CD4-positive, alpha-beta memory T cell (primary cell): ENCODE measurements around the gene SUCNR1. TPM values are rescaled to one million over a fixed set of nuclear protein-coding genes. Genes with fewer than 3 reads are reported as not detected.
A peak's percentile ranks its signal among the peaks of the same experiment; 100 is the strongest.
"Not testable (repeated sequence)": the region's sequence is repeated elsewhere in the genome, so short reads cannot be mapped to it uniquely, and the experiment has no call there.

Experiments used
- CTCF ChIA-PET: fragments of 350-600 bp; sonication (Branson Sonifier 250); formaldehyde crosslinking; loops from one replicate; lab custom pipeline; 2021; ENCODE audit warnings: inconsistent platforms; ENCODE audit not compliant: partially characterized antibody; lab: Charles Lee
- POLR2A ChIA-PET: fragments of 350-600 bp; sonication (Branson Sonifier 250); formaldehyde crosslinking; loops from one replicate; lab custom pipeline; 2021; ENCODE audit not compliant: partially characterized antibody; lab: Charles Lee
- DNase-seq, 5 donors: peaks; one replicate each; pipeline versions ENCODE4 v3.0.0 to v3.0.0-alpha.2; 2020 to 2022; ENCODE audit warnings: mixed read lengths in 1 of 5
- H3K27ac ChIP-seq: one replicate; pipeline ENCODE4 v1.7.0; 2013; ENCODE audit warnings: low read depth, low read length
- H3K27me3 ChIP-seq: 2 replicates; pipeline ENCODE4 v1.7.0; 2013; ENCODE audit warnings: mild to moderate bottlenecking, low read length, moderate library complexity; ENCODE audit not compliant: insufficient read depth
- H3K36me3 ChIP-seq: 2 replicates; pipeline ENCODE4 v1.7.0; 2013; ENCODE audit warnings: mild to moderate bottlenecking, low read length, moderate library complexity; ENCODE audit not compliant: insufficient read depth
- H3K4me1 ChIP-seq: 2 replicates; pipeline ENCODE4 v1.7.0; 2013; ENCODE audit warnings: mild to moderate bottlenecking, low read length, moderate library complexity; ENCODE audit not compliant: insufficient read depth
- H3K4me3 ChIP-seq, 2 donors: one replicate each; pipeline ENCODE4 v1.7.0; 2013; ENCODE audit warnings: low read length in 2 of 2, mild to moderate bottlenecking in 1 of 2
- H3K9me3 ChIP-seq, 2 donors: one replicate each; pipeline ENCODE4 v1.7.0; 2013; ENCODE audit warnings: low read length in 2 of 2, control low read depth in 1 of 2; ENCODE audit not compliant: control insufficient read depth in 1 of 2
- H3K27ac Mint-ChIP-seq, 7 donors: one replicate each; pipeline ENCODE4 v1.8.0; 2020 to 2021; ENCODE audit warnings: mixed read lengths in 7 of 7, mild to moderate bottlenecking in 6 of 7, inconsistent platforms in 3 of 7, moderate library complexity in 3 of 7
- H3K27me3 Mint-ChIP-seq, 2 donors: one replicate each; pipeline ENCODE4 v1.8.0; 2020 to 2021; ENCODE audit warnings: mixed read lengths in 2 of 2
- H3K36me3 Mint-ChIP-seq, 2 donors: one replicate each; pipeline ENCODE4 v1.8.0; 2020 to 2021; ENCODE audit warnings: mixed read lengths in 2 of 2, inconsistent platforms in 1 of 2, mild to moderate bottlenecking in 1 of 2
- H3K4me1 Mint-ChIP-seq, 4 donors: one replicate each; pipeline ENCODE4 v1.8.0; 2020 to 2021; ENCODE audit warnings: mixed read lengths in 4 of 4, mild to moderate bottlenecking in 1 of 4
- H3K4me3 Mint-ChIP-seq, 8 donors: one replicate each; pipeline ENCODE4 v1.8.0; 2020 to 2021; ENCODE audit warnings: mixed read lengths in 8 of 8, mild to moderate bottlenecking in 7 of 8, moderate library complexity in 6 of 8, inconsistent platforms in 3 of 8
- H3K9me3 Mint-ChIP-seq, 8 donors: one replicate each; pipeline ENCODE4 v1.8.0; 2020 to 2021; ENCODE audit warnings: mixed read lengths in 8 of 8, mild to moderate bottlenecking in 5 of 8, inconsistent platforms in 3 of 8, moderate library complexity in 1 of 8
- intact Hi-C: fragments of 100-400 bp; cut with micrococcal nuclease; formaldehyde crosslinking; loops from one replicate; pipeline ENCODE4 v1.15.1; 2023
- polyA plus RNA-seq, 2 donors: library from polyadenylated mRNA; unstranded; fragments of 300-500 nt; fragmentation: Illumina TruSeq; gene quantifications; one replicate each; pipeline ENCODE4 v1.2.3, GENCODE V29; 2021
- total RNA-seq, 2 experiments: library from RNA; stranded (reverse); gene quantifications; one replicate each; pipeline ENCODE4 v1.2.3, GENCODE V29; 2021

Gene SUCNR1
- total and polyA plus RNA-seq, 4 experiments from 2014 or later, result 0.14 to 0.15 TPM; not detected in 2

DNA sequence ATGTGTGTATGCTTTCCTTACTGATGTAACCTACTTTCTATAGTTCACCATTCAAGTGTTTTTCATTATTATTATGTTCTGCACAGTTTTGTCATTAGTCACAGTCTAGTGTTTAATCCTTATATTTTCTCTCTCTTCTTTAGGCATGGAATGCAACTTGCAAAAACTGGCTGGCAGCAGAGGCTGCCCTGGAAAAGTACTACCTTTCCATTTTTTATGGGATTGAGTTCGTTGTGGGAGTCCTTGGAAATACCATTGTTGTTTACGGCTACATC, 6.9 kb downstream of the SUCNR1 start:
- POLR2A ChIA-PET, result no interaction called here
- intact Hi-C loops, result no loop called here
- CTCF ChIA-PET, result no interaction called here
- Mint-ChIP-seq H3K9me3 (peaks cover 0 to 2% (median 0%) of the 10 kb centered on the region in 8 donors), H3K36me3 (no peaks in the 10 kb centered on the region), H3K4me3 (no peak overlapping the region), H3K27ac (no peak overlapping the region), H3K4me1 (peaks cover 0 to 10% (median 5%) of the 10 kb centered on the region in 4 donors), H3K27me3 (peaks cover 5 to 10% of the 10 kb centered on the region in 2 donors)
- Histone ChIP-seq H3K4me3 (no peak overlapping the region), H3K36me3 (no peaks in the 10 kb centered on the region), H3K9me3 (no peaks in the 10 kb centered on the region), H3K27ac (no peak overlapping the region), H3K27me3 (peaks cover 6% of the 10 kb centered on the region), H3K4me1 (no peaks in the 10 kb centered on the region)
- DNase-seq, result no peak

DNA sequence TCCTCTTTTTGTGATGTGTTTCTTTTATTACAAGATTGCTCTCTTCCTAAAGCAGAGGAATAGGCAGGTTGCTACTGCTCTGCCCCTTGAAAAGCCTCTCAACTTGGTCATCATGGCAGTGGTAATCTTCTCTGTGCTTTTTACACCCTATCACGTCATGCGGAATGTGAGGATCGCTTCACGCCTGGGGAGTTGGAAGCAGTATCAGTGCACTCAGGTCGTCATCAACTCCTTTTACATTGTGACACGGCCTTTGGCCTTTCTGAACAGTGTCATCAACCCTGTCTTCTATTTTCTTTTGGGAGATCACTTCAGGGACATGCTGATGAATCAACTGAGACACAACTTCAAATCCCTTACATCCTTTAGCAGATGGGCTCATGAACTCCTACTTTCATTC, 7.7 kb downstream of the SUCNR1 start:
- ChIA-PET CTCF (no interaction called here), POLR2A (no interaction called here)
- no peak overlapping the region for H3K27ac ChIP-seq
- DNase-seq, result no peak
- Mint-ChIP-seq H3K9me3 (peaks cover 0 to 2% (median 0%) of the 10 kb centered on the region in 8 donors), H3K4me1 (peaks cover 0 to 9% (median 5%) of the 10 kb centered on the region in 4 donors), H3K36me3 (no peaks in the 10 kb centered on the region), H3K4me3 (no peak overlapping the region), H3K27me3 (peaks cover 0 to 12% of the 10 kb centered on the region in 2 donors), H3K27ac (no peak overlapping the region)
- no peaks in the 10 kb centered on the region for H3K9me3 ChIP-seq
- no peak overlapping the region for H3K4me3 ChIP-seq
- peaks cover 6% of the 10 kb centered on the region for H3K27me3 ChIP-seq
- H3K4me1 ChIP-seq, result no peaks in the 10 kb centered on the region
- no peaks in the 10 kb centered on the region for H3K36me3 ChIP-seq
- intact Hi-C loops, result no loop called here

DNA sequence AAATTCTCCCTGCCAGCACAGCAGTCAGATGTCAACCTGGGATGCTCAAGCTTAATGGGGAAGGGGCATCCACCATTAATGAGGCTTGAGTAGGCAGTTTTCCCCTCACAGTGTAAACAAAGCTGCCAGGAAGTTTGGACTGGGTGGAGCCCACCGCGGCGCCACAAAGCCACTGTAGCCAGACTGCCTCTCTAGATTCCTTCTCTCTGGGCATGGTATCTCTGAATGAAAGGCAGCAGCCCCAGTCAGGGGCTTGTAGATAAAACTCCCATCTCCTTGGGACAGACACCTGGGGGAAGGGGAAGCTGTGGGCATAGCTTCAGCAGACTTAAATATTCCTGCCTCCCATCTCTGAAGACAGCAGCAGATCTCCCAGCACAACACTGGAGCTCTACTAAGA, 12.0 kb downstream of the SUCNR1 start:
- H3K27ac ChIP-seq, CTCF ChIA-PET, H3K27me3 ChIP-seq, H3K36me3 Mint-ChIP-seq, POLR2A ChIA-PET, H3K4me1 ChIP-seq, H3K36me3 ChIP-seq, DNase-seq, H3K27ac Mint-ChIP-seq, H3K4me3 Mint-ChIP-seq, H3K9me3 Mint-ChIP-seq, H3K27me3 Mint-ChIP-seq, H3K9me3 ChIP-seq, H3K4me3 ChIP-seq, intact Hi-C loops: not testable (repeated sequence)
- H3K4me1 Mint-ChIP-seq, result peaks cover 1 to 13% (median 3%) of the 10 kb centered on the region in 4 donors

DNA sequence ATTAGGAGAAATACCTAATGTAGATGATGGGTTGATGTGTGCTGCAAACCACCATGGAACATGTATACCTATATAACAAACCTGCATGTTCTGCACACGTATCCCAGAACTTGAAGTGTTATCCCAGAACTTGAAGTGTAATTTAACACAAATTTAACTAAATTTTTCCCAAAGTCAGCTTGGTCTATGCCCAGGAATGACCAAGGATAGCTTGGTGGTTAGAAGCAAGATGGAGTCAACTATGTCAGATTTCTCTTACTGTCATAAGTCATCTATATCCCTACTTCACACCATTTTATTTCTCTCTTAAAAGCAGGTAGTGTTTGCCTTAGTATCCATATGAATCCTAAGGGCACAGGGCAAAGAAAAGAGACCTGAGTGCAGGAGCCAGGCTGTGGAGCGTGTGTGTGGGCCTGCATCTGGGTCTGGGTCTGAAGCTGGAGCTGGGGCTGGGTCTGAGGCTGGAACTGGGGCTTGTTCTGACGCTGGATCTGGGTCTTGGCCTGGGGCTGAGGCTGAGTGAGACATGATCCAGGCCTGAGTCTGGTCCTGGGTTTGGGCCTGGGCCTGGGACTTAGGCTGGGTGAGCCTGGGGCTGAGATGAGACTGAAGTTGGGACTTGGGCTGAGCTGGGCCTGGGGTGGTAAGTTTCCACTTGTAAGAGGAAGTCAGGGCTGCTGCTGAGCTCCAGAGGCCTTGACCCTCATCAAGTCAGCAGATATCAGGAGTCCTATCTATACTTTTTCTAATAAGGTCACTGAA, 14.2 kb downstream of the SUCNR1 start:
- intact Hi-C loops, H3K36me3 Mint-ChIP-seq, POLR2A ChIA-PET, H3K27ac Mint-ChIP-seq, H3K4me1 ChIP-seq, H3K9me3 ChIP-seq, DNase-seq, H3K4me3 Mint-ChIP-seq, CTCF ChIA-PET, H3K27ac ChIP-seq, H3K27me3 Mint-ChIP-seq, H3K4me3 ChIP-seq, H3K9me3 Mint-ChIP-seq, H3K36me3 ChIP-seq, H3K27me3 ChIP-seq: not testable (repeated sequence)
- peaks cover 4 to 20% (median 11%) of the 10 kb centered on the region in 4 donors for H3K4me1 Mint-ChIP-seq

DNA sequence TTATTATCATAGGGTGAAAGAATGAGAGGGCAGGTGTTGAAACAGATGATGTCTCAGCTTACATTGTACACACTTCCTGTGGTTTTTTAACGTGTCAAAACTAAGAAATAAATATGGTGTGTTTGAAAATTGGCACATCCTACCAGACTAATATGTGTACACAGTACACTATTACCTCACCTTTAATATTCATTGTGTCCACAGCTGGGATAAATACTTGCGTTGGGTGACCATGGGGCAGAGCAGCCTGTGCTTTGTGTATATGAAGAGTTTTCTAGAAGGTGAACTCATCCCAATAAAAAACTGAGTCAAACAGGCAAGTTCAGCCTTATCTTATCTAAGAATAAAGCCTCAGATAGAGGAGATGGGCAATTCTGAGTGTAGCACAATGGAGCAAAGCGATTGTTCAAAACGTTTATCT, 17.3 kb downstream of the SUCNR1 start:
- ChIA-PET POLR2A (no interaction called here), CTCF (no interaction called here)
- peaks cover 10% of the 10 kb centered on the region for H3K4me1 ChIP-seq
- no peaks in the 10 kb centered on the region for H3K9me3 ChIP-seq
- Mint-ChIP-seq H3K27me3 (no peaks in the 10 kb centered on the region), H3K27ac (no peak overlapping the region), H3K9me3 (peaks cover 0 to 4% (median 0%) of the 10 kb centered on the region in 8 donors), H3K4me1 (peaks cover 9 to 25% (median 19%) of the 10 kb centered on the region in 4 donors), H3K36me3 (no peaks in the 10 kb centered on the region), H3K4me3 (peak overlapping the region in 1 of 8 donors; percentile 23)
- H3K27me3 ChIP-seq, result no peaks in the 10 kb centered on the region
- H3K36me3 ChIP-seq, result no peaks in the 10 kb centered on the region
- no peak overlapping the region for H3K27ac ChIP-seq
- no peak for DNase-seq
- intact Hi-C loops, result no loop called here
- no peak overlapping the region for H3K4me3 ChIP-seq

DNA sequence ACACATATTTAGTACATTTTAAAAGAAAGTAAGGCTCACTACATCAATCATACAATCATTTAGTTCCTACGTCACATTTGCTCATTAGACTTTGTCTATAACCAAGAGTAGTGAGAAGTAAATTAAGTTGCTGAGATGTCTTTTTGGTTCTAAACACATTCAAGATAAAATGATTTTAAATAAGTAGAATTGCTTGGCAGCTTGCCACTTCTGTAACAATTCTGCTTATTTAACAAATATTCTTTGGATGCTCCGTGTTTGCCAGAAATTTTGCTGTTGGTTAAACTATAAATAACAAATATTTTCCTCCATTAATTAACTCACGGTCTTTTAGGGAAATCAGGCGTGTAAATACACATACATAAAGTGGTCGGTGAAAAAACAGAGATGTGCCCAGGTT, 18.3 kb downstream of the SUCNR1 start:
- Mint-ChIP-seq H3K36me3 (no peaks in the 10 kb centered on the region), H3K4me1 (peaks cover 9 to 30% (median 20%) of the 10 kb centered on the region in 4 donors), H3K27me3 (no peaks in the 10 kb centered on the region), H3K4me3 (no peak overlapping the region), H3K27ac (peak overlapping the region in 1 of 7 donors; percentile 35), H3K9me3 (peaks cover 0 to 4% (median 0%) of the 10 kb centered on the region in 8 donors)
- Histone ChIP-seq H3K9me3 (no peaks in the 10 kb centered on the region), H3K4me3 (no peak overlapping the region), H3K27me3 (no peaks in the 10 kb centered on the region), H3K4me1 (peaks cover 10% of the 10 kb centered on the region), H3K27ac (no peak overlapping the region), H3K36me3 (no peaks in the 10 kb centered on the region)
- POLR2A ChIA-PET, result no interaction called here
- no peak for DNase-seq
- CTCF ChIA-PET, result no interaction called here
- intact Hi-C loops, result no loop called here

DNA sequence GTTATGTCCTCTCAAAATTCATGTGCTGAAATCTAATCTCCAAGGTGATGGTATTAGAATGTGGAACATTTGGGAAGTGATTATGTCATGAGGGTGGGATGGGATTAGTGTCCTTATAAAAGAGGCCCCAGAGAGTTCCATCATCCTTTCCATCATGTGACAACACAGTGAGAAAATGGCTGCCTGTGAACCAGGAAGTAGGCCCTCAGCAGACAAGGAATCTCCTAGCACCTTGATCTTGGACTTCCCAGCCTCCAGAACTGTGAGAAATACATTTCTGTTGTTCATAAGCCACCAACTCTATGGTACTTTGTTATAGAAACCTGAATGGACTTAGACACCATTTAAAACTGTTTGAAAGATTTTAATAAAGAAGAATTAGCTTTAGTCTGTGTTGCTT, 20.8 kb downstream of the SUCNR1 start:
- POLR2A ChIA-PET, result no interaction called here
- CTCF ChIA-PET, result no interaction called here
- Histone ChIP-seq H3K9me3 (no peaks in the 10 kb centered on the region), H3K4me1 (peaks cover 10% of the 10 kb centered on the region), H3K27ac (no peak overlapping the region), H3K36me3 (no peaks in the 10 kb centered on the region), H3K27me3 (no peaks in the 10 kb centered on the region), H3K4me3 (no peak overlapping the region)
- H3K27me3 Mint-ChIP-seq, result no peaks in the 10 kb centered on the region
- intact Hi-C loops, result no loop called here
- H3K36me3 Mint-ChIP-seq, result no peaks in the 10 kb centered on the region
- no peak overlapping the region for H3K27ac Mint-ChIP-seq
- H3K9me3 Mint-ChIP-seq, result peaks cover 0 to 4% (median 0%) of the 10 kb centered on the region in 8 donors
- no peak for DNase-seq
- H3K4me1 Mint-ChIP-seq, result peaks cover 9 to 30% (median 21%) of the 10 kb centered on the region in 4 donors
- no peak overlapping the region for H3K4me3 Mint-ChIP-seq
